K562 (cell line): ENCODE results near the gene ZNF665. TPM values are rescaled to one million over a fixed set of nuclear protein-coding genes. Genes with fewer than 3 reads are reported as not detected.

ENCODE experiments used
- CHD2 ChIP-seq: IDR thresholded peaks from 2 replicates; pipeline ENCODE4 v1.6.1; 2011; ENCODE audit warnings: low read depth, low read length
- DACH1 ChIP-seq: fragments of 450-650 bp; IDR thresholded peaks from 2 replicates; pipeline ENCODE4 v1.6.1; 2018; ENCODE audit not compliant: partially characterized antibody
- FOS ChIP-seq: IDR thresholded peaks from 3 replicates; pipeline ENCODE4 v1.6.1; 2011; ENCODE audit not compliant: insufficient read length; ENCODE audit errors: extremely low read depth
- FUS ChIP-seq: fragments of 200-400 bp; formaldehyde crosslinking; optimal IDR thresholded peaks from 2 replicates; pipeline ENCODE3; 2017; ENCODE audit warnings: low read depth, low read length
- MAFG ChIP-seq: fragments of 450-650 bp; conservative IDR thresholded peaks from 2 replicates; pipeline ENCODE4 v1.6.1; 2016; ENCODE audit warnings: missing genetic modification characterization, missing compliant biosample characterization
- MTA1 ChIP-seq: fragments of 450-650 bp; IDR thresholded peaks from 2 replicates; pipeline ENCODE4 v1.6.1; 2017; ENCODE audit warnings: borderline replicate concordance
- PRPF4 ChIP-seq: fragments of 200-400 bp; formaldehyde crosslinking; IDR thresholded peaks from one replicate; pipeline ENCODE4 v1.6.1; 2017; ENCODE audit warnings: low read length, low read depth, mild to moderate bottlenecking; ENCODE audit not compliant: insufficient read depth, poor library complexity, severe bottlenecking
- RBM17 ChIP-seq: fragments of 200-400 bp; formaldehyde crosslinking; IDR thresholded peaks from 2 replicates; pipeline ENCODE4 v1.6.1; 2017; ENCODE audit warnings: low read depth, mild to moderate bottlenecking, low read length, borderline replicate concordance
- RBM34 ChIP-seq: fragments of 200-400 bp; formaldehyde crosslinking; IDR thresholded peaks from 2 replicates; pipeline ENCODE4 v1.6.1; 2018; ENCODE audit warnings: low read length, borderline replicate concordance; ENCODE audit not compliant: insufficient read depth
- RFX5 ChIP-seq: IDR thresholded peaks from 2 replicates; pipeline ENCODE4 v1.6.1; 2011; ENCODE audit warnings: low read depth, mild to moderate bottlenecking, improper control_type of control experiment, low read length
- RFX7 ChIP-seq: fragments of 250-450 bp; sonication (Bioruptor Pico); IDR thresholded peaks from 2 replicates; pipeline ENCODE4 v1.5.1; 2021; ENCODE audit warnings: mild to moderate bottlenecking
- SIRT6 ChIP-seq: IDR thresholded peaks from one replicate; pipeline ENCODE4 v1.6.1; 2012; ENCODE audit warnings: low read depth, mild to moderate bottlenecking, control low read depth, inconsistent platforms, low read length, moderate library complexity
- SMAD3 ChIP-seq: fragments of 450-650 bp; formaldehyde crosslinking; conservative IDR thresholded peaks from 2 replicates; pipeline ENCODE4 v1.4.0; 2020; ENCODE audit warnings: mild to moderate bottlenecking
- SNIP1 ChIP-seq: fragments of 450-650 bp; IDR thresholded peaks from 2 replicates; pipeline ENCODE4 v1.7.1; 2017; ENCODE audit warnings: low read depth, mild to moderate bottlenecking
- SRSF3 ChIP-seq: fragments of 200-400 bp; formaldehyde crosslinking; IDR thresholded peaks from 2 replicates; pipeline ENCODE4 v1.6.1; 2016; ENCODE audit warnings: mild to moderate bottlenecking, low read length, moderate library complexity; ENCODE audit not compliant: insufficient read depth
- TBL1XR1 ChIP-seq, 2 experiments: IDR thresholded peaks; 2 replicates each; pipeline ENCODE4 v1.6.1; 2012; ENCODE audit warnings: improper control_type of control experiment in 2 of 2, low read length in 2 of 2, mild to moderate bottlenecking in 1 of 2
- ZNF445 ChIP-seq: fragments of 250-450 bp; sonication (Bioruptor Pico); IDR thresholded peaks from 2 replicates; pipeline ENCODE4 v1.4.0; 2020; ENCODE audit warnings: low read depth, mild to moderate bottlenecking, moderate library complexity
- polyA plus RNA-seq, 8 experiments: library from polyadenylated mRNA; depleted of rRNA in 4 of 8; stranded (reverse) in 5 of 8; unstranded in 3 of 8; fragments of >200 nt; fragmentation: Nextera tagmentation in 2 of 8; fragmentation: Illumina TruSeq in 1 of 8; extraction: Ambion mirVana in 2 of 8; extraction: Trizol in 1 of 8; gene quantifications; 2 replicates each; pipeline versions ENCODE4 v1.2.1 to v1.2.3, GENCODE V29; 2011 to 2014; ENCODE audit warnings: inconsistent platforms in 1 of 8, missing spikeins in 1 of 8
- total RNA-seq, 7 experiments: library from RNA; depleted of rRNA in 6 of 7; stranded (reverse); fragments of >200 nt in 6 of 7; fragmentation: Illumina TruSeq in 2 of 7; extraction: Trizol in 2 of 7; gene quantifications; 2 replicates each; pipeline versions ENCODE4 v1.2.1 to v1.2.3, GENCODE V29; 2011 to 2021; ENCODE audit warnings: low replicate concordance in 1 of 7
- TF ChIP-seq, protein P1 (sequence below): fragments of 450-650 bp; IDR thresholded peaks from 2 replicates; pipeline ENCODE4 v1.6.1; 2016; ENCODE audit warnings: low read depth, mild to moderate bottlenecking, moderate library complexity
- TF ChIP-seq, protein P2 (sequence below): IDR thresholded peaks from 2 replicates; pipeline ENCODE4 v1.6.1; 2011; ENCODE audit warnings: borderline replicate concordance, low read depth, mild to moderate bottlenecking, moderate library complexity, low read length; ENCODE audit not compliant: insufficient read depth, poor library complexity, severe bottlenecking
- TF ChIP-seq, protein P3 (sequence below): sonication (generic); formaldehyde crosslinking; IDR thresholded peaks from 2 replicates; pipeline ENCODE4 v1.8.0; 2023; ENCODE audit warnings: mild to moderate bottlenecking, missing genetic modification reagents
- TF ChIP-seq, protein P4 (sequence below): fragments of 250-450 bp; sonication (Bioruptor Pico); IDR thresholded peaks from 2 replicates; pipeline ENCODE4 v1.5.0; 2021
- TF ChIP-seq, protein P5 (sequence below): sonication (generic); formaldehyde crosslinking; IDR thresholded peaks from 2 replicates; pipeline ENCODE4 v1.8.0; 2022; ENCODE audit warnings: missing genetic modification reagents, mild to moderate bottlenecking, borderline replicate concordance

The ZNF665 gene
- total and polyA plus RNA-seq, 9 of the 15 experiments (the other 6 are each of a cell fraction or from before 2014, with no cell fraction given) = 1.9 to 7.6 (median 2.8) TPM

DNA sequence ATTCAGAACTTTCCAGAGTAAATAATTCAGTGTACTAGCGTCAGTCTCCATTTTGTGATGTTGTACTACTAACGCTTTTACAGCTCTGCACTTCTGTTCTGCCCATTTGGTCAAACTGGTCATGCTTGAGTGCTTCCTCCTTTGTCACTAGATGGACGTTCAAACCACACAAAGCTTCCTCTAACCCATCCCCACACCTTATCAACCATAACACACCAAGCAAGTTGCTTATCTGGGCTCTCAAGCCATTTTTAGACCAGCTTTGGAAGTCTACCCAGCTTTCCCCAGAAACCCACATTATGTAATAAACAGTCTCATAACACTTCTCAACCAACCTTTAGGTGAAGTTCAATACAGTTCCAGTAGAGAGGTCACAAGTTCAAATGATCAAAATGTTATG is 32.0 kb downstream of the ZNF665 start (continued):
- no peak for TF ChIP-seq ZNF445 (CRISPR knock-in tag)
- TF ChIP-seq, protein P1, sequence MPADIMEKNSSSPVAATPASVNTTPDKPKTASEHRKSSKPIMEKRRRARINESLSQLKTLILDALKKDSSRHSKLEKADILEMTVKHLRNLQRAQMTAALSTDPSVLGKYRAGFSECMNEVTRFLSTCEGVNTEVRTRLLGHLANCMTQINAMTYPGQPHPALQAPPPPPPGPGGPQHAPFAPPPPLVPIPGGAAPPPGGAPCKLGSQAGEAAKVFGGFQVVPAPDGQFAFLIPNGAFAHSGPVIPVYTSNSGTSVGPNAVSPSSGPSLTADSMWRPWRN = peak; percentile 82
- TF ChIP-seq SRSF3 = no peak
- no peak for TF ChIP-seq FUS
- TF ChIP-seq, protein P2, sequence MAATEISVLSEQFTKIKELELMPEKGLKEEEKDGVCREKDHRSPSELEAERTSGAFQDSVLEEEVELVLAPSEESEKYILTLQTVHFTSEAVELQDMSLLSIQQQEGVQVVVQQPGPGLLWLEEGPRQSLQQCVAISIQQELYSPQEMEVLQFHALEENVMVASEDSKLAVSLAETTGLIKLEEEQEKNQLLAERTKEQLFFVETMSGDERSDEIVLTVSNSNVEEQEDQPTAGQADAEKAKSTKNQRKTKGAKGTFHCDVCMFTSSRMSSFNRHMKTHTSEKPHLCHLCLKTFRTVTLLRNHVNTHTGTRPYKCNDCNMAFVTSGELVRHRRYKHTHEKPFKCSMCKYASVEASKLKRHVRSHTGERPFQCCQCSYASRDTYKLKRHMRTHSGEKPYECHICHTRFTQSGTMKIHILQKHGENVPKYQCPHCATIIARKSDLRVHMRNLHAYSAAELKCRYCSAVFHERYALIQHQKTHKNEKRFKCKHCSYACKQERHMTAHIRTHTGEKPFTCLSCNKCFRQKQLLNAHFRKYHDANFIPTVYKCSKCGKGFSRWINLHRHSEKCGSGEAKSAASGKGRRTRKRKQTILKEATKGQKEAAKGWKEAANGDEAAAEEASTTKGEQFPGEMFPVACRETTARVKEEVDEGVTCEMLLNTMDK = no peak
- peak; percentile 83 to 97; a peak in 3 of 4 replicates for TF ChIP-seq TBL1XR1 (IDR thresholded peaks at IDR 0.05; ENCODE audit: low read length in 2 of 2)
- TF ChIP-seq DACH1 = no peak
- TF ChIP-seq, protein P3, sequence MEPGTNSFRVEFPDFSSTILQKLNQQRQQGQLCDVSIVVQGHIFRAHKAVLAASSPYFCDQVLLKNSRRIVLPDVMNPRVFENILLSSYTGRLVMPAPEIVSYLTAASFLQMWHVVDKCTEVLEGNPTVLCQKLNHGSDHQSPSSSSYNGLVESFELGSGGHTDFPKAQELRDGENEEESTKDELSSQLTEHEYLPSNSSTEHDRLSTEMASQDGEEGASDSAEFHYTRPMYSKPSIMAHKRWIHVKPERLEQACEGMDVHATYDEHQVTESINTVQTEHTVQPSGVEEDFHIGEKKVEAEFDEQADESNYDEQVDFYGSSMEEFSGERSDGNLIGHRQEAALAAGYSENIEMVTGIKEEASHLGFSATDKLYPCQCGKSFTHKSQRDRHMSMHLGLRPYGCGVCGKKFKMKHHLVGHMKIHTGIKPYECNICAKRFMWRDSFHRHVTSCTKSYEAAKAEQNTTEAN = no peak
- no peak for TF ChIP-seq CHD2
- TF ChIP-seq, protein P4, sequence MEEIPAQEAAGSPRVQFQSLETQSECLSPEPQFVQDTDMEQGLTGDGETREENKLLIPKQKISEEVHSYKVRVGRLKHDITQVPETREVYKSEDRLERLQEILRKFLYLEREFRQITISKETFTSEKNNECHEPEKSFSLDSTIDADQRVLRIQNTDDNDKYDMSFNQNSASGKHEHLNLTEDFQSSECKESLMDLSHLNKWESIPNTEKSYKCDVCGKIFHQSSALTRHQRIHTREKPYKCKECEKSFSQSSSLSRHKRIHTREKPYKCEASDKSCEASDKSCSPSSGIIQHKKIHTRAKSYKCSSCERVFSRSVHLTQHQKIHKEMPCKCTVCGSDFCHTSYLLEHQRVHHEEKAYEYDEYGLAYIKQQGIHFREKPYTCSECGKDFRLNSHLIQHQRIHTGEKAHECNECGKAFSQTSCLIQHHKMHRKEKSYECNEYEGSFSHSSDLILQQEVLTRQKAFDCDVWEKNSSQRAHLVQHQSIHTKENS (CRISPR knock-in tag) = no peak
- no peak for TF ChIP-seq RBM17
- TF ChIP-seq, protein P5, sequence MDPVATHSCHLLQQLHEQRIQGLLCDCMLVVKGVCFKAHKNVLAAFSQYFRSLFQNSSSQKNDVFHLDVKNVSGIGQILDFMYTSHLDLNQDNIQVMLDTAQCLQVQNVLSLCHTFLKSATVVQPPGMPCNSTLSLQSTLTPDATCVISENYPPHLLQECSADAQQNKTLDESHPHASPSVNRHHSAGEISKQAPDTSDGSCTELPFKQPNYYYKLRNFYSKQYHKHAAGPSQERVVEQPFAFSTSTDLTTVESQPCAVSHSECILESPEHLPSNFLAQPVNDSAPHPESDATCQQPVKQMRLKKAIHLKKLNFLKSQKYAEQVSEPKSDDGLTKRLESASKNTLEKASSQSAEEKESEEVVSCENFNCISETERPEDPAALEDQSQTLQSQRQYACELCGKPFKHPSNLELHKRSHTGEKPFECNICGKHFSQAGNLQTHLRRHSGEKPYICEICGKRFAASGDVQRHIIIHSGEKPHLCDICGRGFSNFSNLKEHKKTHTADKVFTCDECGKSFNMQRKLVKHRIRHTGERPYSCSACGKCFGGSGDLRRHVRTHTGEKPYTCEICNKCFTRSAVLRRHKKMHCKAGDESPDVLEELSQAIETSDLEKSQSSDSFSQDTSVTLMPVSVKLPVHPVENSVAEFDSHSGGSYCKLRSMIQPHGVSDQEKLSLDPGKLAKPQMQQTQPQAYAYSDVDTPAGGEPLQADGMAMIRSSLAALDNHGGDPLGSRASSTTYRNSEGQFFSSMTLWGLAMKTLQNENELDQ (CRISPR knock-in tag) = no peak
- TF ChIP-seq RFX7 (CRISPR knock-in tag) = no peak
- no peak for TF ChIP-seq RFX5
- no peak for TF ChIP-seq RBM34
- no peak for TF ChIP-seq SMAD3 (CRISPR knock-in tag)
- no peak for TF ChIP-seq SIRT6
- TF ChIP-seq FOS = no peak
- TF ChIP-seq MAFG (tag) = no peak
- TF ChIP-seq SNIP1 = no peak
- no peak for TF ChIP-seq PRPF4
- TF ChIP-seq MTA1 = peak; percentile 75; the same call in 1 of the 2 replicates
